HG03103 (cell line): ENCODE data around the gene PGC.

Experiments
- ATAC-seq: cut with Tn5 transposase; IDR thresholded peaks from one replicate; pipeline ENCODE4 v1.9.1; 2021; ENCODE audit warnings: low read depth; ENCODE audit not compliant: unreplicated experiment

PGC gene

DNA sequence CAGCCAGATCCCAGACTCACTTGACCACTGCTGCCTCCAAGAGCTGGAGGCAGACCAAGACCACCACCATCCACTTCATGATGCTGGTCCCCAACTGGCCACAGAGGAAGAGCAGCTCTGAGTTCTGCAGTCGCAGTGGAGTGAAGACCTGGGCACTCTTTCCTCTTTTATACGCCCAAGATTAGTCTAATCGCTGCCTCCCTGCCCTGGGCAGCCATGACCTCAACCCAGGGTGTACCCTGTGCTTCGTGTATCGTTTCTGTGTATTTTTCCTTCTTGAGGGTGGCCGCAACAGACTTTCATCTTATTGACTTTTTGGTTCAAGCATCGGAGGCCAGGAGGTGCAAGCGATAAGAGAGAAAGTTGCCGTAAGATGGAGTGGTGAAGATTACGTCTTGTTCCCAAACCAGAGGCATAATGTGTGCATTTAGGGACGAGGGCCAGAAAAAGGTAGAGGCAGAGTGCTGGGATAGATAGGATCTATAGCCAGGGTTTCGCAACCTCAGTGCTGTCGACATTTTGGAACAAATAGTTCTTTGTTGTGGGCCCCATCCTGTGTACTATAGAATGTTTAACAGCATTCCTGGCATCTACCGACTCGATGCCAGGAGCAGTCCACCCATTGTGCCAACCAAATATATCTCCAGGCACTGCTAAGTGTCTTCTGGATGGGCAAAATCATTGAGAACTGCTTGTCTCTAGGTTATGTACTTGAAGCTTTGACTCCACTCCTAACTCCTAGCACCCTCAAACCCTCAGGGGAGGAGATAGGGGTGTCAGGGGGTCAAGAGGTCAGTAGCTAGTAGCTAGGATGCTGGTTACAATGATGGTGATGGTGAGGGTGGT is at the start of gene PGC:
TSS of gene PGC (minus strand) at position 142 of the 846 bp plus-strand sequence. CDS start at position 79, 63 bp downstream.
- no peak for ATAC-seq

DNA sequence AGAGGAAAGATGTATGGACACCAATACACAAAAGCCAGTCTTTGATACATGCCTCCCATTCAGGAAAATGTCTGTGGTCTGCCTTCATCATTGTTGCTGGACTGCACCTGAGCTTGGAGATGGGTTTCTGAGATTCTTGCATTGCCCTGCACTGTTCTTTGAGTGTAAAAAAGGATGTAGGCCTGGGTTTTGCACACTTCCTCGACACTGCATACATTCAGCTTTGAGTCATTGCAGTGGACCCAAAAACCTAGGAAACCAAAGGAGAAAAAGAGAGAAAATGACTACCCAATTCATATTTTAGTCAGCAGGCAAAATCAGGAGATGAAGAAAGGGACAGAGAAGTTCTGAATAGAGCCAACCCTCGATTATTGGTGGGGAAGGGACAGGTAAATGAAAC is 49.3 kb upstream of the PGC start:
- ATAC-seq, result no peak

DNA sequence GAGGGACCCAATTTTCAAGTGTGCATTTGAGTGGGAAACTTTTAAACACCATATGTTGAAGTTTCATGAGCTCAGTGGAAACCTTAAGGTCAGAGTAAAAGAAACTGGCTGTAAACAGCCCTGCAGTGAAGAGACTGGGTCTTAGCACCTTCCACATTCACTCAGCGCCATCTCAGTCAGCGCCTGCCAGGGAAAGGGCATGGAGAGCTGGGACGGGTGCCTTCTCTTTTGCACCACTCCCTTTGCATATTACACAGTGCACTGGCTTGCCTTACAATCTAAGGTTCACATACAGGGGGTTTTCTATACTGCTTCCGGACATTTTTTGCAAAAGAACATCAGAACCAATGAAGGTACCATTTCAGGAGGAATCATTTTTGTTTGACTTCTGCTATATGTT is 44.8 kb upstream of the PGC start:
- no peak for ATAC-seq

DNA sequence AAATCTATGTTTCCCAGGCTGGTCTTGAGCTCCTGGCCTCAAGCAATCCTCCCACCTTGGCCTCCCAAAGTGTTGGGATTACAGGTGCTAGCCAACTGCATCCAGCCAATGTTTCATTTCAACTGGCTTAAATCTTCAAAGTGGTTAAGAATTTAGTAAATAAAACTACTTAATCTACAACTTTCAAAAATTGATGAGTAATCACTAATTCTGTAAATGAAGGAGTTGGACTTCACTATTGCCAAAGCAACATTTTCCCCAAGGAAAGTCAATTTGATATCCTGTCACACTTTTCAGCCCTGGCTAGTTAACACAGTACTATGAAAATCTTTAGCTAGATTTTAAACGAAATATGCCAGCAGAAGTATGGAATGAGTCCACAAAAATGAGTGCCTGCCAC is 44.1 kb upstream of the PGC start:
- no peak for ATAC-seq

DNA sequence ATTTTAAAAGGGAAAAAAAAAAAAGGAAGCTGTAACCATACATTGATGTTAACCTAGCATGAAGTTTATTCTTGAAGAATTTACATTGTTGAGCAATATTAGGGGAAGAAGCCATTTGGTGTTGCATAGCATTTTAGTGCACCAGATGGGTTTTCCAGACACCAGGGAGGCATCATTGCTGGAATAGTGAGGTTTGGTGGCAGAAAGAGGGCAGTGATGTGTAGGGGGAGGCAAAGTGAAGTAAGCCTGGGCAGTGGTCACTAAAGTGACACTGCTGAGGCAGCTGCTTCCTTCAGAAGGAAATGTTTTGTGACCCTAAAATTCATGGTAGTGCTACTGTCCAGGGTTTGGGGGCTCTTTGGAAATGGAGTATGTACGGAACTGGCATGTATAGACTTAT is 42.8 kb upstream of the PGC start:
- no peak for ATAC-seq

- no peak for ATAC-seq
Measured at GRCh38 chr6:41789390-41789724, 42.2 kb upstream of the PGC start.

DNA sequence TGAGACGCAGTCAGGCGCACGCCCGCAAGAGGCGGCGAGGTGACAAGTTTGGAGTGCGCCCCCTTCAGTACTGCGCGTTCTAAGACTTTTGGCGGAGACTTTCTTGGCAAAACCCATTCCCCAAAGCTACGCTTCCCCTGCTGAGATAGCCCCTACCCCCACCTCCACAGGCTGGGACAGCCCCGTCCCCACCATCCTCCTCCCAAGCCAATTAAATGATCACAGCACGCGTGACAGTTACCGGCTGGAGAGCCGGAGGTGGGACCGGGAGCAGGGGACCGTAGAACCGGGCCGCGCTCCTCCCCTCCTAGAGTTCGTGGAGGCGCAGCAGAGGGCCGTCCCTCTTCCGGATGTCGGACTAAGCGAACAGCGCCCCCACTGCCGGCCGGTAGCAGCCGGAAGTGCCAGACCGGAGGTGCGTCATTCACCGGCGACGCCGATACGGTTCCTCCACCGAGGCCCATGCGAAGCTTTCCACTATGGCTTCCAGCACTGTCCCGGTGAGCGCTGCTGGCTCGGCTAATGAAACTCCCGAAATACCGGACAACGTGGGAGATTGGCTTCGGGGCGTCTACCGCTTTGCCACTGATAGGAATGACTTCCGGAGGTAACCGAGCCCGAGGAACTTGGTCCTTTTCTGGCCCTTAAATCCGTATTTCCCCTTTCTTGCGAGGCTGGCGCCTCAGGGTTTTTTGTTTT is 40.2 kb upstream of the PGC start, which contains the start of gene TOMM6:
TSS of gene TOMM6 (plus strand) at position 476 of the 699 bp plus-strand sequence. CDS start at position 480, 4 bp downstream.
- peak; percentile 82 for ATAC-seq

DNA sequence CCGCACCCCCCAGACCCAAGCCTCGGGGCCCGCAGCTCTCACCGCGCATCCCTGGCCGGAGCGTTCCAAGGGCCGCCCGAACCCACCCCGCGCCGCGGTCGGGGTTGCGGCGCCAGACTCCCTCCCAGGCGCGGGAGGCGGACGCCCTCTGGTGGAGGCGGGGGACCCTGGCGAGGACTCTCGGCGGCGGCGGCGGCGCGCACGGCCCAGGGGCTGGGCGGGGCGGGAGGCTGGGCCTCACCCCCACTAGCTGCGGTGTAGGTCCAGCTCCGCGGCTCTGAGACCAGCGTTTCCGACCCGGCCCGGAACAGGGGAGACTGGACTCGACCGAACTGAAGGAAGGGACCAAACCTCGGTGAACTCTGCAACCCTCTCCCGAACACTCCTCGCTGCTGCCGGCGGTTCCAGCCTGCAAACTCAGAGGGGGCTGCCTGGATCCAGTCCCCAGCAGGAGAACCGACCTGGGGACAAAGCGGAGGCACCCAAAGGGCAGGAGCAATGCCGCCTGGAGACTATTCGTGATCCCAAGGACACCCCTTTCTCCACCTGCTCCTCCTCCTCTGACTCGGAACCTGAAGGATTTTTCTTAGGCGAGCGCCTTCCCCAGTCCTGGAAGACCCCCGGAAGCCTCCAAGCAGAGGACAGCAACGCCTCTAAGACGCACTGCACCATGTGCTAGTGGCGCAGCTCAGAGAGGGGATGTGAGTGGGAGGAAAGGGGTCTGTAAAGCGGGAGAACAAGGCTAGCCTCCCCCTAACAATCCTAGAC is 39.4 kb upstream of the PGC start:
- peak; percentile 41 for ATAC-seq

- ATAC-seq, result no peak
Measured at GRCh38 chr6:41785689-41786450, 38.7 kb upstream of the PGC start.

GRCh38 chr6:41785254-41785653 is 38.1 kb upstream of the PGC start:
- no peak for ATAC-seq

DNA sequence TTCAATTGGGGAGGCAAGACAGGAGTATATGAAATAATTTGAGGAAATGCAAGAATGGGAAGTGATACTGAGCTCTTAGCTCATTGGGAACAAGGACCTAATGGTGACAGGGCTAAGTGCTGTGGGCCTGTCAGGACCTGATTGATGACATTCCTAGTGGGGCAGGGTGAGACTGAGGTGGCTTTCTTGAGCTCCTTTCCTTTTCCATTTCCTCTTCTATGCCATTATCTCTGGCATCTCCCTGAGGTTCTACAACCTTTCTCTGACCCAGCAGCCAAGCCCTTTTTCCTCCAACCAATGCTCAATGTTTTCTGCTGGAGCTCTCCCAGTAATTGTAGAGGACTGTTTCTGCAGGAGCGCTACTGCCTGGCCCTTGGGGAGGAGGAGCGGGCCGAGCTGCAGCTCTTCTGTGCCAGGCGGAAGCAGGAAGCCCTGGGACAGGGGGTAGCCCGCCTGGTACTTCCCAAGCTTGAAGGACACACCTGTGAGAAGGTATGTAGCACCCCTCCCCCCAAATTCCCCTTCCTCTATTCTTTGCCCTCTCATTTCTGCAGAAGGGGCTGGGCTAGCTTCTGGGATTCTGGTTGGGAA is 37.5 kb upstream of the PGC start:
- no peak for ATAC-seq

- no peak for ATAC-seq
Measured at GRCh38 chr6:41783106-41783780, 36.0 kb upstream of the PGC start.

GRCh38 chr6:41781366-41781730 is 34.2 kb upstream of the PGC start:
- ATAC-seq, result no peak

GRCh38 chr6:41780551-41781365 is 33.6 kb upstream of the PGC start, which contains the start of gene PRICKLE4:
PRICKLE4 (plus strand) TSS chr6:41780782; CDS start chr6:41783474, 2,692 bp downstream.
- peak; percentile 8 for ATAC-seq

- ATAC-seq, result peak; percentile 75
Measured at GRCh38 chr6:41779788-41780550, 32.8 kb upstream of the PGC start, which contains the start of gene FRS3. FRS3 (minus strand) TSS chr6:41779900; CDS start chr6:41776987, 2,913 bp downstream.

GRCh38 chr6:41779336-41779735 is 32.1 kb upstream of the PGC start:
- ATAC-seq, result no peak

DNA sequence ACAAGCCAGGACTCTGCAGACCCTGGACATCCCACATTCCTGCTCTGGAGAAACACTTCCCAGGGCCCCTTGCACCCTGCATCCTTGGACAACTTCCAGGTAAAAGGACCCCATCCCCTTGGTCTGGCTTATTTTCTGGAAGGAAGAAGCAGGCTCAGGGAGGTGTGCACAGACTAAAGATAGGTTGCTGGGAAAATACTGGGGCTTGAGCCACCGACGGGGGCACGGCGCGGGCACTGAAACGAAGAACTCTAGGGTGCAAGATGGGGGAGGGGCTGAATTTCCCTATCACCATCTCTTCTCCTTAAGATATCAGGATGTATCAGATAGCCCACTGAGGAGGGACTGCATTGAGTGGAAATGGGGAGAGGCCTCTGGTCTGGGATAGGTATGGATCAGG is 31.7 kb upstream of the PGC start:
- no peak for ATAC-seq
